ENCODE results near the gene S100A9. TPM values are rescaled to one million over a fixed set of nuclear protein-coding genes. Genes with fewer than 3 reads are reported as not detected.

Gene S100A9
- total and polyA plus RNA-seq, 2 of the 8 experiments (the other 6 are each of a cell fraction or from before 2014, with no cell fraction given): not detected

- Histone ChIP-seq H3K27ac (ENCODE audit: low read depth, low read length) (no peak overlapping the region), H2AK5ac (ENCODE audit: low read depth, low read length) (no peak overlapping the region), H4K5ac (ENCODE audit: insufficient read length, low read depth, low read length) (no peak overlapping the region), H3K79me1 (ENCODE audit: low read depth, low read length) (no peaks in the 10 kb centered on the region), H4K91ac (replicated peaks; ENCODE audit: insufficient read length, low read length) (no peak overlapping the region), H4K20me1 (replicated peaks in 1 of 2; ENCODE audit: control insufficient read depth in 1 of 2, insufficient read depth in 2 of 2, low read length in 2 of 2) (no peaks in the 10 kb centered on the region), H2AFZ (ENCODE audit: low read length) (no peak overlapping the region), H3K9ac (replicated peaks in 1 of 4; ENCODE audit: extremely low read depth in 1 of 4, low read depth in 3 of 4, low read length in 3 of 4) (no peak overlapping the region), H2BK20ac (ENCODE audit: low read length) (no peak overlapping the region), H3K56ac (replicated peaks; ENCODE audit: insufficient read length, low read depth, low read length) (no peak overlapping the region), H2BK5ac (ENCODE audit: low read depth, low read length) (no peak overlapping the region), H3K27me3 (replicated peaks in 1 of 4; ENCODE audit: control insufficient read depth in 3 of 4, extremely low read depth in 1 of 4, insufficient read depth in 3 of 4, low read length in 3 of 4) (no peaks in the 10 kb centered on the region), H3K4ac (replicated peaks; ENCODE audit: insufficient read length, low read depth, low read length) (no peak overlapping the region), H3K9me3 (ENCODE audit: insufficient read depth in 2 of 2, low read depth in 1 of 2, low read length in 1 of 2) (no peaks in the 10 kb centered on the region), H4K8ac (ENCODE audit: extremely low read depth, insufficient read depth, low read length) (no peak overlapping the region), H2BK12ac (ENCODE audit: low read depth, low read length) (no peak overlapping the region), H3K4me3 (ENCODE audit: extremely low read depth in 1 of 4, insufficient read depth in 2 of 4, low read depth in 3 of 4, low read length in 4 of 4) (no peak overlapping the region), H3K79me2 (ENCODE audit: control insufficient read depth in 1 of 2, insufficient read depth in 2 of 2, low read length in 2 of 2) (no peaks in the 10 kb centered on the region), H2BK15ac (ENCODE audit: low read length) (no peak overlapping the region), H3K4me2 (ENCODE audit: insufficient read depth in 1 of 2, low read depth in 2 of 2, low read length in 2 of 2) (no peak overlapping the region), H3K36me3 (ENCODE audit: control insufficient read depth in 2 of 4, insufficient read depth in 4 of 4, low read length in 3 of 4) (no peaks in the 10 kb centered on the region), H2BK120ac (replicated peaks; ENCODE audit: low read depth, low read length) (no peak overlapping the region), H3K18ac (ENCODE audit: extremely low read depth, low read length) (no peak overlapping the region), H3K14ac (ENCODE audit: insufficient read length) (no peak overlapping the region), H3K4me1 (replicated peaks in 1 of 4; ENCODE audit: control insufficient read depth in 3 of 4, insufficient read depth in 4 of 4, low read length in 3 of 4) (no peaks in the 10 kb centered on the region; a peak in 1 of 7 replicates), H3K23ac (ENCODE audit: insufficient read length) (no peak overlapping the region), H3K23me2 (ENCODE audit: low read depth, low read length) (no peaks in the 10 kb centered on the region; the same call in 1 of the 2 replicates)
- ChIA-PET POLR2A (ENCODE audit: partially characterized antibody) (no interaction called here), CTCF (ENCODE audit: partially characterized antibody) (interaction anchor here (1.2 to 2.5 kb wide), 5 partner anchors 8 to 207 kb away, joined by 3 to 15 read pairs (median 9); no protein-coding TSS in a partner anchor)
- 92% methylated on average over 4 of the region's 4 CpGs; no CpG with 5 or more reads in 1 of the 2 experiments for WGBS, 2 experiments (ENCODE audit: extremely low coverage in 1 of 2, insufficient coverage in 1 of 2, insufficient read length in 1 of 2, insufficient replicate concordance in 2 of 2, low coverage in 1 of 2, low lambda C conversion rate in 2 of 2, missing lambda C conversion rate in 1 of 2)
- TF ChIP-seq CEBPB (IDR thresholded peaks at IDR 0.05; ENCODE audit: low read depth, low read length): no peak
- TF ChIP-seq NRF1 (IDR thresholded peaks at IDR 0.05; ENCODE audit: low read depth, low read length): no peak
- no peak for TF ChIP-seq EP300 (IDR thresholded peaks at IDR 0.05; ENCODE audit: borderline replicate concordance in 1 of 2, low read depth in 2 of 2, low read length in 2 of 2)
- TF ChIP-seq SUZ12 (IDR thresholded peaks at IDR 0.05; ENCODE audit: low read length): no peak
- TF ChIP-seq FOSL1 (IDR thresholded peaks at IDR 0.05; ENCODE audit: insufficient read depth, low read depth, low read length): no peak
- FAIRE-seq (no peak), DNase-seq (ENCODE audit: low read depth in 1 of 2, low spot score in 2 of 2) (no peak)
Measured at GRCh38 chr1:153361480-153362109, 3.9 kb downstream of the S100A9 start.
